Measurements from ENCODE around the gene SCN1B.

The SCN1B gene

DNA sequence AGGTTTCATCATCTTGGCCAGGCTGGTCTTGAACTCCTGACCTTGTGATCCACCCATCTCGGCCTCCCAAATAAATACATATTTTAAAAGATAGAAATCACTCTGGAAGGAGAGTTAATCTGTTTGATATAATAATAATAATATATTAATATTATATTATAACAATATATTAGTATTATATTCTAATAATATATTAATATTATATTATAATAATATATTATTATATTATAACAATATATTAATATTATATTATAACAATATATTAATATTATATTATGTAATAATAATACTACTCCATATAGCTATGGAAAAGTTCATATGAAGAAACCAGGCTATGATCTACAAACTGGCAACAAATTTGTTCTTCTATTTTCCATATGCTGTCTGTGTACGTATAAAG, 28.1 kb downstream of the SCN1B start:
- no peak for ATAC-seq (ENCODE audit: low read depth)
- TF ChIP-seq, protein P1, sequence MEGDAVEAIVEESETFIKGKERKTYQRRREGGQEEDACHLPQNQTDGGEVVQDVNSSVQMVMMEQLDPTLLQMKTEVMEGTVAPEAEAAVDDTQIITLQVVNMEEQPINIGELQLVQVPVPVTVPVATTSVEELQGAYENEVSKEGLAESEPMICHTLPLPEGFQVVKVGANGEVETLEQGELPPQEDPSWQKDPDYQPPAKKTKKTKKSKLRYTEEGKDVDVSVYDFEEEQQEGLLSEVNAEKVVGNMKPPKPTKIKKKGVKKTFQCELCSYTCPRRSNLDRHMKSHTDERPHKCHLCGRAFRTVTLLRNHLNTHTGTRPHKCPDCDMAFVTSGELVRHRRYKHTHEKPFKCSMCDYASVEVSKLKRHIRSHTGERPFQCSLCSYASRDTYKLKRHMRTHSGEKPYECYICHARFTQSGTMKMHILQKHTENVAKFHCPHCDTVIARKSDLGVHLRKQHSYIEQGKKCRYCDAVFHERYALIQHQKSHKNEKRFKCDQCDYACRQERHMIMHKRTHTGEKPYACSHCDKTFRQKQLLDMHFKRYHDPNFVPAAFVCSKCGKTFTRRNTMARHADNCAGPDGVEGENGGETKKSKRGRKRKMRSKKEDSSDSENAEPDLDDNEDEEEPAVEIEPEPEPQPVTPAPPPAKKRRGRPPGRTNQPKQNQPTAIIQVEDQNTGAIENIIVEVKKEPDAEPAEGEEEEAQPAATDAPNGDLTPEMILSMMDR (IDR thresholded peaks at IDR 0.05; ENCODE audit: poor library complexity, severe bottlenecking): no peak

DNA sequence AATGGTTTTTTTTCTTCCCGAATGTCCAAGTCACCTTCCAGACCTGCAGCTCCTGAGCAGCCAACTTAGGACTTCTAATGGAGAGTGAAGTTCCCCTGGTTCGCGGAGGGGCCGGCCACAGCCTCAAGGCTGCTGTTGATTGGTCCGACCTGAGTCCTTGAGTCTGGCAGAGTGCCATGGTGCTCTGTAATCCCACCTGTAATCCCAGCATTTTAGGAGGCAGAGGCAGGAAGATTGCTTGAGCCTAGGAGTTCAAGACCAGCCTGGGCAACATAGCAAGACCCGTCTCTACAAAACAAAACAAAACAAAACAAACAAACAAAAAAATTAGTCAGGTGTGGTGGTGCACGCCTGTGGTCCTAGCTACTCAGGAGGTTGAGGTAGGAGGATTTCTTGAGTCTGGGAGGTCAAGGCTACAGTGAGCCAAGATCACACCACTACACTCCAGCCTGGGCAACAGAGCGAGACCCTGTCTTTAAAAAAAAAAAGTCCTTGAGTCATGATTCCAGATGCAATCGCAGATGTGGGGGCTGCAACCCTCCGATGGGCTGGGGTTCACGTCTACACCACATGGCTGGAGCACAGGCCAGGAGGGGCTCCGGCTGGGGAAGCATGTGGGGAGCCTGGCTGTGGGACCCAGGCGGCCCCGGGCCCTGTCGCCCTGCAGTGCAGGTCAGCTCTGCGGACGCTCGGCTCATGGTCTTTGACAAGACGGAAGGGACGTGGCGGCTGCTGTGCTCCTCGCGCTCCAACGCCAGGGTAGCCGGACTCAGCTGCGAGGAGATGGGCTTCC, 28.9 kb downstream of the SCN1B start:
- Histone ChIP-seq H3K4me1 (ENCODE audit: insufficient read depth, poor library complexity, severe bottlenecking) (no peaks in the 10 kb centered on the region), H3K27ac (ENCODE audit: poor library complexity, severe bottlenecking) (no peak overlapping the region), H3K9me3 (ENCODE audit: severe bottlenecking) (no peaks in the 10 kb centered on the region), H3K4me3 (ENCODE audit: severe bottlenecking) (no peak overlapping the region), H3K27me3 (ENCODE audit: insufficient read depth, poor library complexity, severe bottlenecking) (no peaks in the 10 kb centered on the region), H3K36me3 (ENCODE audit: low read depth) (no peaks in the 10 kb centered on the region)
- ATAC-seq (ENCODE audit: low read depth) (no peak), DNase-seq (ENCODE audit: low spot score) (peak; percentile 58)
- TF ChIP-seq, protein P1 (IDR thresholded peaks at IDR 0.05; ENCODE audit: poor library complexity, severe bottlenecking): no peak

More for the DNA sequence above, 28.1 kb downstream of the SCN1B start:
- Histone ChIP-seq H3K27ac (ENCODE audit: poor library complexity, severe bottlenecking) (no peak overlapping the region), H3K4me3 (ENCODE audit: severe bottlenecking) (no peak overlapping the region), H3K27me3 (ENCODE audit: insufficient read depth, poor library complexity, severe bottlenecking) (no peaks in the 10 kb centered on the region), H3K9me3 (ENCODE audit: severe bottlenecking) (no peaks in the 10 kb centered on the region), H3K36me3 (ENCODE audit: low read depth) (no peaks in the 10 kb centered on the region), H3K4me1 (ENCODE audit: insufficient read depth, poor library complexity, severe bottlenecking) (no peaks in the 10 kb centered on the region)
- no peak for DNase-seq (ENCODE audit: low spot score)

DNA sequence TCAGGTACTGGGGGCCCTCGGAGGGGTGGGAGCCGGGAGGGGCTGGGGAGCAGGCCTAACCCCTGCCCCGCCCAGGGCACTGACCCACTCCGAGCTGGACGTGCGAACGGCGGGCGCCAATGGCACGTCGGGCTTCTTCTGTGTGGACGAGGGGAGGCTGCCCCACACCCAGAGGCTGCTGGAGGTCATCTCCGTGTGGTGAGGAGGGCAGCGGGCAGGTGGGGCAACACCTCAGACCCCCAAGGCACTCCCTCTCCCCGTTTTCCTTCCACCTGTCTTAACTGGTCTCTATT, 29.5 kb downstream of the SCN1B start:
- Histone ChIP-seq H3K4me3 (ENCODE audit: severe bottlenecking) (no peak overlapping the region), H3K27ac (ENCODE audit: poor library complexity, severe bottlenecking) (no peak overlapping the region), H3K9me3 (ENCODE audit: severe bottlenecking) (no peaks in the 10 kb centered on the region), H3K4me1 (ENCODE audit: insufficient read depth, poor library complexity, severe bottlenecking) (no peaks in the 10 kb centered on the region), H3K27me3 (ENCODE audit: insufficient read depth, poor library complexity, severe bottlenecking) (no peaks in the 10 kb centered on the region), H3K36me3 (ENCODE audit: low read depth) (no peaks in the 10 kb centered on the region)
- TF ChIP-seq, protein P1 (IDR thresholded peaks at IDR 0.05; ENCODE audit: poor library complexity, severe bottlenecking): no peak
- DNase-seq (ENCODE audit: low spot score) (no peak), ATAC-seq (ENCODE audit: low read depth) (no peak)

DNA sequence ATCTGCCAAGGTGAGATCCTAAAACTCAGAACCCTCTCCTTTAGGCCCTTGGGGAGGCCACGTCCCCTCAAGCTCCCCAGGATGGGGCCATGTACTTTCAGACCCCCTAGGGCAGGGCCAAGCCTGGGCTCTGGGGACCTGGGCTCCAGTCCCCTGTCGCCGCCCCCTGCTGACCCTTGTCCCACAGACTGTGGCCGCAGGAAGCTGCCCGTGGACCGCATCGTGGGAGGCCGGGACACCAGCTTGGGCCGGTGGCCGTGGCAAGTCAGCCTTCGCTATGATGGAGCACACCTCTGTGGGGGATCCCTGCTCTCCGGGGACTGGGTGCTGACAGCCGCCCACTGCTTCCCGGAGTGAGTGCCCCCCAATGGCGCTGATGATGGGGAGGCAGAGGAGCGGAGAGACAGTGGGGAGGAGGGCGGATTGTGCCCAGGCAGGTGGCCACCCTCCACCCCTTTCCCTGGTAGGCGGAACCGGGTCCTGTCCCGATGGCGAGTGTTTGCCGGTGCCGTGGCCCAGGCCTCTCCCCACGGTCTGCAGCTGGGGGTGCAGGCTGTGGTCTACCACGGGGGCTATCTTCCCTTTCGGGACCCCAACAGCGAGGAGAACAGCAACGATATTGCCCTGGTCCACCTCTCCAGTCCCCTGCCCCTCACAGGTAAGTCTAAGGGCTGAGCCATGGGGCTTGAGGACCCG, 30.0 kb downstream of the SCN1B start:
- Histone ChIP-seq H3K9me3 (ENCODE audit: severe bottlenecking) (no peaks in the 10 kb centered on the region), H3K36me3 (ENCODE audit: low read depth) (no peaks in the 10 kb centered on the region), H3K27ac (ENCODE audit: poor library complexity, severe bottlenecking) (no peak overlapping the region), H3K4me3 (ENCODE audit: severe bottlenecking) (no peak overlapping the region), H3K27me3 (ENCODE audit: insufficient read depth, poor library complexity, severe bottlenecking) (no peaks in the 10 kb centered on the region), H3K4me1 (ENCODE audit: insufficient read depth, poor library complexity, severe bottlenecking) (no peaks in the 10 kb centered on the region)
- TF ChIP-seq, protein P1 (IDR thresholded peaks at IDR 0.05; ENCODE audit: poor library complexity, severe bottlenecking): no peak
- ATAC-seq (ENCODE audit: low read depth) (no peak), DNase-seq (ENCODE audit: low spot score) (no peak)

Measured in RWPE2 (cell line).